Activated CD8-positive, alpha-beta T cell treated with anti-CD3 and anti-CD28 coated beads for 36 hours (primary cell): ENCODE results near the gene NDUFA13. TPM values are rescaled to one million over a fixed set of nuclear protein-coding genes. Genes with fewer than 3 reads are reported as not detected.
"Not testable (repeated sequence)": the region's sequence is repeated elsewhere in the genome, so short reads cannot be mapped to it uniquely, and the experiment has no call there.

Source experiments
- ATAC-seq: fragments of 200-7000 bp; cut with Tn5 transposase; one replicate; pipeline ENCODE4 v1.10.0; 2021; ENCODE audit warnings: mild to moderate bottlenecking, moderate library complexity
- CTCF ChIA-PET: fragments of 350-600 bp; sonication (Branson Sonifier 250); formaldehyde crosslinking; loops from one replicate; lab custom pipeline; 2021; ENCODE audit warnings: antibody characterized with exemption; lab: Charles Lee
- POLR2A ChIA-PET: fragments of 350-600 bp; sonication (Branson Sonifier 250); formaldehyde crosslinking; loops from one replicate; lab custom pipeline; 2021; ENCODE audit warnings: antibody characterized with exemption; lab: Charles Lee
- DNase-seq: peaks from one replicate; pipeline ENCODE4 v3.0.0-alpha.2; 2020
- H3K27ac Mint-ChIP-seq: one replicate; pipeline ENCODE4 v1.8.0; 2021; ENCODE audit warnings: mild to moderate bottlenecking, mixed read lengths
- H3K27me3 Mint-ChIP-seq: one replicate; pipeline ENCODE4 v1.8.0; 2021; ENCODE audit warnings: mixed read lengths
- H3K36me3 Mint-ChIP-seq: one replicate; pipeline ENCODE4 v1.8.0; 2021; ENCODE audit warnings: low read depth, mixed read lengths
- H3K4me1 Mint-ChIP-seq: one replicate; pipeline ENCODE4 v1.8.0; 2021; ENCODE audit warnings: low read depth, mixed read lengths
- H3K4me3 Mint-ChIP-seq: one replicate; pipeline ENCODE4 v1.8.0; 2021; ENCODE audit warnings: mild to moderate bottlenecking, moderate library complexity, mixed read lengths
- H3K9me3 Mint-ChIP-seq: one replicate; pipeline ENCODE4 v1.8.0; 2021; ENCODE audit warnings: mixed read lengths
- CTCF ChIP-seq: fragments of 200-600 bp; IDR thresholded peaks from one replicate; pipeline ENCODE4 v1.8.0; 2022; ENCODE audit warnings: antibody characterized with exemption, mild to moderate bottlenecking
- intact Hi-C: fragments of 100-400 bp; cut with micrococcal nuclease; formaldehyde crosslinking; loops from one replicate; pipeline ENCODE4 v1.10.0; 2022
- total RNA-seq, 2 experiments: library from RNA; stranded (reverse); gene quantifications; one replicate each; pipeline ENCODE4 v1.2.3, GENCODE V29; 2021

Gene NDUFA13
- total RNA-seq: 100 to 1,000 TPM; 298 to 310 TPM

- Mint-ChIP-seq H3K4me1 (peaks cover 32% of the 10 kb centered on the region), H3K27me3 (no peaks in the 10 kb centered on the region), H3K4me3 (peak within 1 kb of the TSS; percentile 93), H3K27ac (peak within 1 kb of the TSS; percentile 94), H3K9me3 (no peaks in the 10 kb centered on the region), H3K36me3 (peaks cover 21% of the 10 kb centered on the region)
- DNase-seq: peak; percentile 96
- no peak for TF ChIP-seq CTCF
- CTCF ChIA-PET: interaction anchor here (0.6 to 3.8 kb wide), 8 partner anchors 15 to 370 kb away, joined by 3 to 23 read pairs (median 4); partner anchors contain the start of gene GMIP
- intact Hi-C loops: no loop called here
- POLR2A ChIA-PET: interaction anchor here (0.7 to 2.7 kb wide), 18 partner anchors 9 to 370 kb away, joined by 3 to 11 read pairs (median 4); no protein-coding TSS in a partner anchor
- ATAC-seq: peak; percentile 92
These were observed at the start of gene NDUFA13 for GRCh38 chr19:19515642-19516519. Gene NDUFA13, plus strand, starts transcription at chr19:19516225. Its CDS starts 14 bp downstream, at chr19:19516239.

GRCh38 chr19:19468424-19469050, 47.5 kb upstream of the NDUFA13 start:
- intact Hi-C loops: no loop called here
- Mint-ChIP-seq H3K27ac (peak overlapping the region; percentile 41), H3K4me1 (peaks cover 45% of the 10 kb centered on the region), H3K27me3 (no peaks in the 10 kb centered on the region), H3K36me3 (peaks cover 68% of the 10 kb centered on the region), H3K4me3 (no peak overlapping the region), H3K9me3 (peaks cover 16% of the 10 kb centered on the region)
- ATAC-seq (peak; percentile 47), DNase-seq (no peak)
- CTCF ChIA-PET: interaction anchor here (1.0 to 1.2 kb wide), 2 partner anchors 21 to 63 kb away, joined by 3 to 4 read pairs; partner anchors contain the start of gene GATAD2A
- TF ChIP-seq CTCF: no peak
- POLR2A ChIA-PET: interaction anchor here (1.6 to 2.5 kb wide), 2 partner anchors 9 to 50 kb away, joined by 5 to 7 read pairs; no protein-coding TSS in a partner anchor

- Mint-ChIP-seq H3K27me3 (no peaks in the 10 kb centered on the region), H3K36me3 (peaks cover 70% of the 10 kb centered on the region), H3K9me3 (peaks cover 16% of the 10 kb centered on the region), H3K27ac (no peak overlapping the region), H3K4me3 (no peak overlapping the region), H3K4me1 (peaks cover 53% of the 10 kb centered on the region)
- TF ChIP-seq CTCF: no peak
- intact Hi-C loops: no loop called here
- CTCF ChIA-PET: no interaction called here
- POLR2A ChIA-PET: interaction anchor here (0.6 to 1.9 kb wide), 3 partner anchors 10 to 993 kb away, joined by 3 to 6 read pairs (median 3); no protein-coding TSS in a partner anchor
- DNase-seq: no peak
- ATAC-seq: no peak
These were observed 45.4 kb upstream of the NDUFA13 start for GRCh38 chr19:19470579-19470978.

- peaks cover 16% of the 10 kb centered on the region for H3K9me3 Mint-ChIP-seq
- peaks cover 56% of the 10 kb centered on the region for H3K4me1 Mint-ChIP-seq
- DNase-seq (no peak), ATAC-seq (no peak)
- H3K27me3 Mint-ChIP-seq: no peaks in the 10 kb centered on the region
- ChIA-PET POLR2A (interaction anchor here (1.9 kb wide), 1 partner anchor 11 kb away, joined by 6 read pairs; no protein-coding TSS in a partner anchor), CTCF (no interaction called here)
- H3K27ac Mint-ChIP-seq: peak overlapping the region; percentile 76
- H3K36me3 Mint-ChIP-seq: peaks cover 65% of the 10 kb centered on the region
- no peak for TF ChIP-seq CTCF
- intact Hi-C loops: no loop called here
- H3K4me3 Mint-ChIP-seq: no peak overlapping the region
These were observed 44.3 kb upstream of the NDUFA13 start for GRCh38 chr19:19471682-19472081.

GRCh38 chr19:19472106-19472505, 43.9 kb upstream of the NDUFA13 start:
- H3K36me3 Mint-ChIP-seq: peaks cover 60% of the 10 kb centered on the region
- H3K4me3 Mint-ChIP-seq, H3K27me3 Mint-ChIP-seq, DNase-seq, intact Hi-C loops, CTCF ChIA-PET, ATAC-seq: not testable (repeated sequence)
- peak overlapping the region; percentile 76 for H3K27ac Mint-ChIP-seq
- peaks cover 16% of the 10 kb centered on the region for H3K9me3 Mint-ChIP-seq
- H3K4me1 Mint-ChIP-seq: peaks cover 59% of the 10 kb centered on the region
- POLR2A ChIA-PET: interaction anchor here (0.7 to 1.7 kb wide), 2 partner anchors 9 to 14 kb away, joined by 3 to 8 read pairs; no protein-coding TSS in a partner anchor
